HepG2 (cell line): ENCODE data around the gene B3GALT6. TPM values are rescaled to one million over a fixed set of nuclear protein-coding genes. Genes with fewer than 3 reads are reported as not detected.
A peak's percentile ranks its signal among the peaks of the same experiment; 100 is the strongest.

Experiments
- ATAC-seq: fragments of 200-7000 bp; cut with Tn5 transposase; 3 replicates; pipeline ENCODE4 v1.9.1; 2020; ENCODE audit warnings: mild to moderate bottlenecking, moderate library complexity
- BruUV-seq: library from RNA; stranded (reverse); fragments of 400-500 nt; replicated peaks from 2 replicates; lab custom pipeline; 2021; lab: Mats Ljungman, UMichigan
- CTCF ChIA-PET: fragments of 300-600 bp; formaldehyde crosslinking; extraction: SDS; loops from one replicate; lab custom pipeline; 2021; ENCODE audit warnings: low total read pairs, inconsistent platforms, low intra/inter-chr PET ratio; lab: Yijun Ruan, JAX
- POLR2A ChIA-PET: fragments of 350-600 bp; sonication (Branson Sonifier 250); formaldehyde crosslinking; loops from one replicate; lab custom pipeline; 2020; ENCODE audit warnings: antibody characterized with exemption, inconsistent platforms; lab: Yijun Ruan, JAX
- DNase-seq: peaks from one replicate; pipeline ENCODE4 v3.0.0-alpha.2; 2015; ENCODE audit warnings: low spot score
- FAIRE-seq: peaks from 3 replicates; lab custom pipeline; 2011; peaks lifted over from hg19 to GRCh38; lab: Jason Lieb, UNC
- H2AFZ ChIP-seq: one replicate; pipeline ENCODE4 v1.6.1; 2011; ENCODE audit warnings: low read length, inconsistent platforms
- H3K27ac ChIP-seq: fragments of 300-600 bp; 3 replicates; pipeline ENCODE4 v1.8.0; 2011; ENCODE audit warnings: mixed run types, mild to moderate bottlenecking, mixed read lengths, low read length, inconsistent platforms; ENCODE audit not compliant: insufficient read depth; ENCODE audit errors: extremely low read length
- H3K27me3 ChIP-seq, 2 experiments: fragments of 200-600 bp in 1 of 2; 2 replicates in 1 of 2; 3 replicates in 1 of 2; pipeline versions ENCODE4 v1.6.0 to v1.8.0; 2011; ENCODE audit warnings: low read length in 2 of 2, mild to moderate bottlenecking in 2 of 2, moderate library complexity in 2 of 2, inconsistent platforms in 1 of 2; ENCODE audit not compliant: insufficient read depth in 2 of 2, control insufficient read depth in 1 of 2
- H3K36me3 ChIP-seq, 2 experiments: fragments of 200-600 bp in 1 of 2; replicated peaks in 1 of 2; 2 replicates in 1 of 2; 3 replicates in 1 of 2; pipeline versions ENCODE4 v1.5.1 to v1.8.0; 2011; ENCODE audit warnings: low read length in 2 of 2, inconsistent platforms in 1 of 2; ENCODE audit not compliant: insufficient read depth in 2 of 2, control insufficient read depth in 1 of 2
- H3K4me1 ChIP-seq: 2 replicates; pipeline ENCODE4 v1.5.1; 2012; ENCODE audit warnings: low read length, inconsistent platforms; ENCODE audit not compliant: insufficient read depth
- H3K4me2 ChIP-seq: 2 replicates; pipeline ENCODE4 v1.6.0; 2011; ENCODE audit warnings: low read depth, low read length, inconsistent platforms
- H3K4me3 ChIP-seq, 3 experiments: fragments of 200-600 bp in 1 of 3; sonication (generic), shearing (Covaris generic) in 1 of 3; replicated peaks in 1 of 3; 2 replicates each; pipeline ENCODE4 v1.5.1; 2011 to 2016; ENCODE audit warnings: low read length in 3 of 3, inconsistent platforms in 2 of 3, low read depth in 2 of 3, mild to moderate bottlenecking in 2 of 3, control low read depth in 1 of 3, mixed read lengths in 1 of 3; ENCODE audit not compliant: insufficient read depth in 1 of 3
- H3K79me2 ChIP-seq: one replicate; pipeline ENCODE4 v1.6.1; 2011; ENCODE audit warnings: low read length, inconsistent platforms; ENCODE audit not compliant: insufficient read depth
- H3K9ac ChIP-seq: 2 replicates; pipeline ENCODE4 v1.6.0; 2011; ENCODE audit warnings: mild to moderate bottlenecking, low read depth, low read length, inconsistent platforms; ENCODE audit not compliant: insufficient read depth
- H3K9me3 ChIP-seq: 2 replicates; pipeline ENCODE4 v1.5.1; 2012; ENCODE audit warnings: mild to moderate bottlenecking, low read length
- H4K20me1 ChIP-seq: 2 replicates; pipeline ENCODE4 v1.6.0; 2011; ENCODE audit warnings: inconsistent platforms, mild to moderate bottlenecking, low read length, moderate library complexity; ENCODE audit not compliant: insufficient read depth
- AGO2 ChIP-seq: fragments of 200-400 bp; formaldehyde crosslinking; optimal IDR thresholded peaks from 2 replicates; pipeline ENCODE3; 2017; ENCODE audit warnings: mild to moderate bottlenecking, low read depth, low read length, moderate library complexity
- HNRNPL ChIP-seq: fragments of 200-400 bp; formaldehyde crosslinking; IDR thresholded peaks from 2 replicates; pipeline ENCODE4 v1.6.1; 2017; ENCODE audit warnings: mild to moderate bottlenecking, low read depth, low read length
- THAP8 ChIP-seq: sonication (generic); formaldehyde crosslinking; IDR thresholded peaks from 2 replicates; pipeline ENCODE4 v1.5.1; 2020; ENCODE audit warnings: missing genetic modification reagents, mild to moderate bottlenecking, borderline replicate concordance
- ZNF607 ChIP-seq: sonication (generic); formaldehyde crosslinking; IDR thresholded peaks from 2 replicates; pipeline ENCODE4 v1.5.1; 2020; ENCODE audit warnings: missing genetic modification reagents, mild to moderate bottlenecking, borderline replicate concordance
- ZNF616 ChIP-seq: sonication (generic); formaldehyde crosslinking; IDR thresholded peaks from 2 replicates; pipeline ENCODE4 v1.5.0; 2020; ENCODE audit warnings: low read depth, mild to moderate bottlenecking, missing genetic modification reagents
- WGBS: methylation state at CpG from one replicate; pipeline ENCODE4 v1.1.6; 2017; ENCODE audit warnings: low lambda C conversion rate; 5-methylcytosine and 5-hydroxymethylcytosine counted together
- in situ Hi-C: cut with HindIII; loops from 2 replicates; pipeline ENCODE4 v1.10.0; 2017; ENCODE audit warnings: low pct_unique_long_range_greater_than_20kb; ENCODE audit not compliant: extremely low pct_ligation_motif_present
- intact Hi-C: fragments of 100-400 bp; cut with micrococcal nuclease; formaldehyde crosslinking; loops from one replicate; pipeline ENCODE4 v1.10.0; 2022; ENCODE audit not compliant: unreplicated experiment
- polyA plus RNA-seq, 8 experiments: library from polyadenylated mRNA; depleted of rRNA in 3 of 8; stranded (reverse) in 7 of 8; unstranded in 1 of 8; fragments of >200 nt; fragmentation: Illumina TruSeq in 4 of 8; extraction: Trizol in 4 of 8; gene quantifications; 2 replicates each; pipeline versions ENCODE4 v1.2.1 to v1.2.3, GENCODE V29; 2011 to 2016; ENCODE audit warnings: low read depth in 4 of 8, missing spikeins in 1 of 8, mixed read lengths in 1 of 8; ENCODE audit not compliant: insufficient read depth in 1 of 8
- total RNA-seq, 5 experiments: library from RNA; depleted of rRNA; stranded (reverse); fragments of >200 nt; fragmentation: Illumina TruSeq; extraction: Trizol; gene quantifications; 2 replicates each; pipeline ENCODE4 v1.2.3, GENCODE V29; 2016; ENCODE audit warnings: low read depth in 1 of 5
- TF ChIP-seq, protein P1 (sequence below): sonication (generic); formaldehyde crosslinking; conservative IDR thresholded peaks from 2 replicates; pipeline ENCODE4 v1.8.1; 2023; ENCODE audit warnings: missing genetic modification reagents

B3GALT6 gene
- total and polyA plus RNA-seq, 2 of the 13 experiments (the other 11 are each of a cell fraction or from before 2014, with no cell fraction given) = 3.9 to 14.2 TPM

DNA sequence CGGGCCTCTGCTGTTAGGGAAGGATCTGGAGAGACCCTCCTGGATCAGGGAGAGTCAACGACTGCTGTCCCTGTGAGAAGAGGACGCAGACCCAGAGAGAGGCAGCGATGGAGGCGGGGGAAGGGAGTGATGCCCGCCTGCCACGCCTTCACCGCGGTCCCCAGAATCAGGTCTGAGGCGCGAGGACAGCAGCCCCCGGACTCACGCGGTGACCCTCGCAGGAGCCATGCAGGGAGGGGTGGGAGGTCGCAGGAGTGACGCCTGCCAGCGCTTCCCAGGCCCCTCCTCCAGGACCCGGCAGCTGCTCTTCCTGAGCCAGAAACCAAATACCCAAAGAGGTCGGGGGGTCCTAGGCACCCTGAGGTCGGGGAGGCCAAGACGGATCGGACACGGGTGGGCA, 11.8 kb upstream of the B3GALT6 start:
- no TSS peak for BruUV-seq
- ChIA-PET CTCF (no interaction called here), POLR2A (no interaction called here)
- Histone ChIP-seq H2AFZ (no peak overlapping the region), H3K4me3 (no peak overlapping the region), H3K9ac (no peak overlapping the region), H3K9me3 (no peaks in the 10 kb centered on the region), H3K4me1 (no peaks in the 10 kb centered on the region), H3K27ac (no peak overlapping the region), H3K36me3 (peaks cover 30 to 62% of the 10 kb centered on the region in 2 experiments; a peak in 4 of 5 replicates), H3K79me2 (no peaks in the 10 kb centered on the region), H3K4me2 (no peak overlapping the region), H3K27me3 (no peaks in the 10 kb centered on the region), H4K20me1 (no peaks in the 10 kb centered on the region)
- in situ Hi-C loops = no loop called here
- no peak for FAIRE-seq
- 94% methylated on average over 24 of the region's 24 CpGs for WGBS
- no peak for ATAC-seq
- TF ChIP-seq THAP8 (CRISPR knock-in tag) (no peak), ZNF616 (no peak)
- no peak for DNase-seq
- intact Hi-C loops = no loop called here

DNA sequence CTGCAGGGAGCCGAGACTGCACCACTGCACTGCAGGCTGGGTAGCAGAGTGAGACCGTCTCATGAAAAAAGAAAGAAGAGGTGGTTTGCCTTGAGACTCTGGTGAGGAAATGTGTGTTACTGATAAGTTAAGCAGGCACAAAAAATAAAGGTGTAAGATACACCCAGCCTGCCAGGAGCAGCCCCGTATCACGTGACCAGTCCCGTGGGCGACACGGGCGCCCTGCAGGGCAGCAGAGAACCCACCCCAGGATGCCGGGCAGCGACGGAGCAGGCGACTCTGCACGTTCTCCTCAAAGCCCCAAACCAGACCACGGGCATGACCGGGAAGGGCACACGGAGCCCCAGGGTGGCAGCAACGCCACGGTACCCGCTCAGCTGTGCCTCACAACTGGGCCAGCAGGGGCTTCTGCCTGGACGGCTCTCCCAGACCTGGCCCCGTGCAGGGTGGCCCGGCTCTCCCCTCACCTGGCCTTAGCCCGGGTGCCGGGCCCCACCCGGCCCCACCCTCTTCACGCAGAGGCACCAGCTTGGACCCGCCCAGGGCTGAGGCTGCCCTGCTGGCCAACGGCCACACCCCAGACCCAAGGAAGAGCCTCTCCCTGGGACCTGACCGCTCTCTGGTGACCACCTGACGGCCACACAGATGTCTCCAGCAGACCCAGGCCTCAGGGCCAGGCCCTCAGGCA, 10.0 kb upstream of the B3GALT6 start:
- ATAC-seq (no peak), DNase-seq (no peak), FAIRE-seq (no peak)
- CTCF ChIA-PET = no interaction called here
- Histone ChIP-seq H2AFZ (no peak overlapping the region), H3K9ac (no peak overlapping the region), H3K4me3 (no peak overlapping the region), H3K4me2 (no peak overlapping the region), H4K20me1 (0 out of 2 replicates have a peak, but pooled peaks cover 7% of the 10 kb centered on the region), H3K27ac (no peak overlapping the region), H3K36me3 (peaks cover 33 to 71% of the 10 kb centered on the region in 2 experiments), H3K79me2 (peaks cover 16% of the 10 kb centered on the region), H3K27me3 (no peaks in the 10 kb centered on the region), H3K4me1 (no peaks in the 10 kb centered on the region), H3K9me3 (no peaks in the 10 kb centered on the region)
- peak; percentile 15 for TF ChIP-seq AGO2
- no peak for TF ChIP-seq ZNF607 (CRISPR knock-in tag)
- TF ChIP-seq, protein P1, sequence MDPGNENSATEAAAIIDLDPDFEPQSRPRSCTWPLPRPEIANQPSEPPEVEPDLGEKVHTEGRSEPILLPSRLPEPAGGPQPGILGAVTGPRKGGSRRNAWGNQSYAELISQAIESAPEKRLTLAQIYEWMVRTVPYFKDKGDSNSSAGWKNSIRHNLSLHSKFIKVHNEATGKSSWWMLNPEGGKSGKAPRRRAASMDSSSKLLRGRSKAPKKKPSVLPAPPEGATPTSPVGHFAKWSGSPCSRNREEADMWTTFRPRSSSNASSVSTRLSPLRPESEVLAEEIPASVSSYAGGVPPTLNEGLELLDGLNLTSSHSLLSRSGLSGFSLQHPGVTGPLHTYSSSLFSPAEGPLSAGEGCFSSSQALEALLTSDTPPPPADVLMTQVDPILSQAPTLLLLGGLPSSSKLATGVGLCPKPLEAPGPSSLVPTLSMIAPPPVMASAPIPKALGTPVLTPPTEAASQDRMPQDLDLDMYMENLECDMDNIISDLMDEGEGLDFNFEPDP (CRISPR knock-in tag) = no peak
- TF ChIP-seq HNRNPL = 0 out of 2 replicates have a peak, but pooled peaks have one; percentile 61
- POLR2A ChIA-PET = no interaction called here
- WGBS = 98% methylated on average over 8 of the region's 30 CpGs
- in situ Hi-C loops = no loop called here
- intact Hi-C loops = no loop called here
- BruUV-seq = no TSS peak
